ENCODE results near the gene IL17A. TPM values are rescaled to one million over a fixed set of nuclear protein-coding genes. Genes with fewer than 3 reads are reported as not detected.

The IL17A gene
- total RNA-seq, 3 donors from 2014 or later = not detected

- H3K27ac ChIP-seq = no peak overlapping the region
- DNase-seq (ENCODE audit: low spot score in 2 of 2) = no peak
- H3K9me3 ChIP-seq = no peaks in the 10 kb centered on the region
- H3K4me3 ChIP-seq = no peak overlapping the region
- no peaks in the 10 kb centered on the region for H3K27me3 ChIP-seq
- no peaks in the 10 kb centered on the region for H3K36me3 ChIP-seq
- TF ChIP-seq POLR2A (IDR thresholded peaks at IDR 0.05) (no peak), POLR2AphosphoS5 (IDR thresholded peaks at IDR 0.05) (no peak), CTCF (IDR thresholded peaks at IDR 0.05) (no peak)
- no peaks in the 10 kb centered on the region for H3K4me1 ChIP-seq
- intact Hi-C loops (cut with DNase I; ENCODE audit: low total_unique reads) = no loop called here
These were observed 41.3 kb downstream of the IL17A start for GRCh38 chr6:52227495-52227894.

GRCh38 chr6:52230685-52231084 is 44.5 kb downstream of the IL17A start:
- Histone ChIP-seq H3K27me3 (peaks cover 0 to 2% of the 10 kb centered on the region in 2 donors), H3K4me3 (no peak overlapping the region), H3K4me1 (no peaks in the 10 kb centered on the region), H3K36me3 (no peaks in the 10 kb centered on the region), H3K27ac (no peak overlapping the region), H3K9me3 (no peaks in the 10 kb centered on the region)
- TF ChIP-seq POLR2A (IDR thresholded peaks at IDR 0.05) (no peak), CTCF (IDR thresholded peaks at IDR 0.05) (no peak), POLR2AphosphoS5 (IDR thresholded peaks at IDR 0.05) (no peak)
- intact Hi-C loops (cut with DNase I; ENCODE audit: low total_unique reads) = no loop called here
- DNase-seq (ENCODE audit: low spot score in 2 of 2) = no peak

GRCh38 chr6:52231406-52232127 is 45.4 kb downstream of the IL17A start:
- no peak for TF ChIP-seq POLR2A (IDR thresholded peaks at IDR 0.05)
- no peak for DNase-seq (ENCODE audit: low spot score in 2 of 2)
- intact Hi-C loops (cut with DNase I; ENCODE audit: low total_unique reads) = no loop called here

GRCh38 chr6:52233005-52233404 is 46.8 kb downstream of the IL17A start:
- intact Hi-C loops (cut with DNase I; ENCODE audit: low total_unique reads) = no loop called here

More at GRCh38 chr6:52231406-52232127, 45.4 kb downstream of the IL17A start:
- Histone ChIP-seq H3K27ac (no peak overlapping the region), H3K36me3 (no peaks in the 10 kb centered on the region), H3K9me3 (no peaks in the 10 kb centered on the region), H3K4me3 (no peak overlapping the region), H3K27me3 (peaks cover 0 to 7% of the 10 kb centered on the region in 2 donors), H3K4me1 (no peaks in the 10 kb centered on the region)

GRCh38 chr6:52233975-52234823 is 48.0 kb downstream of the IL17A start:
- no peak for DNase-seq (ENCODE audit: low spot score in 2 of 2)
- TF ChIP-seq POLR2AphosphoS5 (IDR thresholded peaks at IDR 0.05) = no peak
- TF ChIP-seq CTCF (IDR thresholded peaks at IDR 0.05) = peak in 2 of 3 donors; percentile 26 to 31
- intact Hi-C loops (cut with DNase I; ENCODE audit: low total_unique reads) = no loop called here

More at GRCh38 chr6:52233005-52233404, 46.8 kb downstream of the IL17A start:
- Histone ChIP-seq H3K4me1 (no peaks in the 10 kb centered on the region), H3K27me3 (peaks cover 0 to 7% of the 10 kb centered on the region in 2 donors), H3K9me3 (no peaks in the 10 kb centered on the region), H3K27ac (no peak overlapping the region), H3K4me3 (no peak overlapping the region), H3K36me3 (no peaks in the 10 kb centered on the region)
- TF ChIP-seq CTCF (IDR thresholded peaks at IDR 0.05) = no peak
- TF ChIP-seq POLR2A (IDR thresholded peaks at IDR 0.05) = no peak
- no peak for TF ChIP-seq POLR2AphosphoS5 (IDR thresholded peaks at IDR 0.05)
- DNase-seq (ENCODE audit: low spot score in 2 of 2) = no peak

More at GRCh38 chr6:52233975-52234823, 48.0 kb downstream of the IL17A start:
- Histone ChIP-seq H3K27me3 (peaks cover 0 to 7% of the 10 kb centered on the region in 2 donors), H3K9me3 (no peaks in the 10 kb centered on the region), H3K36me3 (no peaks in the 10 kb centered on the region), H3K27ac (no peak overlapping the region), H3K4me1 (no peaks in the 10 kb centered on the region), H3K4me3 (no peak overlapping the region)

Other genes starting within 250 kb of the IL17A start
- gene PKHD1, start 98.8 kb upstream of the IL17A start, total RNA-seq = 1 to 10 TPM in 1 of 3 donors, under 1 TPM in 2; 0.44 to 1.1 (median 0.66) TPM
- gene IL17F, start 58.1 kb downstream of the IL17A start, total RNA-seq = not detected
- gene MCM3, start 98.4 kb downstream of the IL17A start, total RNA-seq = 10 to 100 TPM; 31.2 to 44.5 (median 43.3) TPM
- 1 to 10 TPM; 4.0 to 4.6 (median 4.3) TPM for gene PAQR8, start 175.8 kb downstream of the IL17A start, total RNA-seq
- 10 to 100 TPM; 26.2 to 55.8 (median 36.7) TPM for gene EFHC1, start 234.0 kb downstream of the IL17A start, total RNA-seq

Data from breast epithelium (tissue), 4 donors.